MM.1S (cell line): Measurements from ENCODE around the gene NLRP11.

Source experiments
- CTCF ChIP-seq: fragments of 300-600 bp; sonication (generic); IDR thresholded peaks from 2 replicates; pipeline ENCODE4 v1.5.1; 2016; ENCODE audit warnings: antibody characterized with exemption, low read length, mixed read lengths
- EZH2 ChIP-seq: fragments of 300-600 bp; sonication (generic); optimal IDR thresholded peaks from 2 replicates; pipeline ENCODE3; 2017; ENCODE audit warnings: low read depth, mild to moderate bottlenecking, antibody characterized with exemption, low read length, mixed read lengths
- EZH2phosphoT487 ChIP-seq: fragments of 300-600 bp; sonication (generic); IDR thresholded peaks from 2 replicates; pipeline ENCODE4 v1.6.1; 2018; ENCODE audit warnings: antibody characterized with exemption, low read length

DNA sequence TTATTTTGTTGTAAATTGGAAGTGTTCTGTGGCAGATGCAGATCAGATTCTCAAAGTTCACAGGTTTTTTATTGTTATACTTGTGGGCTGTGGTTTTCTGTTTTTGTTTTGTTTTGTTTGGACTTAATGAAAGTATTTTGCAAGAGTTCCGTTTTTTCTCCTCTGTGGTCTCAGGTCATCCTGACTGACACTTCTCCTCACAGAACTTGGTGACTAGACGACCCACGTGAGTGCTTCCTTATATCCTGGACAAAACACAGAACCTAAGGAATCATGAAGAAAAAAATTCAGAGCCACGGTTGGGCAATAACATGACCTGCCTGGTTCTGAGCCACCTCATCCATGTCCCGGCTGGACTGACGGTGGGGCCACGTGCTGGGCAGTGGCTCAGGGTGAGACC, 65.3 kb downstream of the NLRP11 start:
- no peak for TF ChIP-seq CTCF
- TF ChIP-seq EZH2phosphoT487: no peak
- no peak for TF ChIP-seq EZH2
